Adrenal gland (tissue), 12 donors: ENCODE data around the gene GP1BA. TPM values are rescaled to one million over a fixed set of nuclear protein-coding genes. Genes with fewer than 3 reads are reported as not detected.

ENCODE experiments used
- DNase-seq, 7 donors: peaks; one replicate each; pipeline ENCODE4 v3.0.0-alpha.2; 2019 to 2020
- H3K27ac ChIP-seq, 5 donors: fragments of 200-600 bp; sonication (generic) in 4 of 5; 1 replicate in 3 of 5; 2 replicates in 2 of 5; pipeline versions ENCODE4 v1.5.1 to v1.8.0; 2016 to 2020; ENCODE audit warnings: mild to moderate bottlenecking in 1 of 5
- H3K27me3 ChIP-seq: fragments of 200-600 bp; 2 replicates; pipeline ENCODE4 v1.8.0; 2021
- H3K36me3 ChIP-seq, 2 donors: fragments of 200-600 bp; replicated peaks in 1 of 2; 1 replicate in 1 of 2; 2 replicates in 1 of 2; pipeline versions ENCODE4 v1.5.1 to v1.8.0; 2018 to 2022
- H3K4me1 ChIP-seq, 2 donors: fragments of 200-600 bp; replicated peaks in 1 of 2; 1 replicate in 1 of 2; 2 replicates in 1 of 2; pipeline versions ENCODE4 v1.5.1 to v1.8.0; 2018 to 2021
- H3K4me3 ChIP-seq, 4 donors: fragments of 200-600 bp; sonication (generic) in 3 of 4; one replicate each; pipeline ENCODE4 v1.5.1; 2016 to 2018
- H3K9me3 ChIP-seq, 3 donors: fragments of 200-600 bp; sonication (generic) in 1 of 3; replicated peaks in 1 of 3; 1 replicate in 2 of 3; 2 replicates in 1 of 3; pipeline versions ENCODE4 v1.5.1 to v1.8.0; 2016 to 2021
- CTCF ChIP-seq, 6 experiments: fragments of 450-650 bp in 4 of 6; fragments of 200-600 bp in 2 of 6; sonication (generic) in 1 of 6; IDR thresholded peaks; 1 replicate in 5 of 6; 2 replicates in 1 of 6; pipeline versions ENCODE4 v1.5.1 to v1.8.0; 2016 to 2021; ENCODE audit warnings: antibody characterized with exemption in 6 of 6, mild to moderate bottlenecking in 2 of 6, moderate library complexity in 1 of 6
- POLR2A ChIP-seq, 2 donors: fragments of 450-650 bp; IDR thresholded peaks; one replicate each; pipeline ENCODE4 v1.6.1; 2017; ENCODE audit warnings: antibody characterized with exemption in 2 of 2, mild to moderate bottlenecking in 2 of 2, moderate library complexity in 1 of 2
- WGBS, 4 donors: extraction: QIAGEN DNeasy Blood & Tissue Kit in 2 of 4; methylation state at CpG; one replicate each; pipeline versions ENCODE4 v1.1.5 to v1.1.7; 2013 to 2017; 5-methylcytosine and 5-hydroxymethylcytosine counted together
- intact Hi-C, 2 donors: fragments of 100-400 bp; cut with DNase I; formaldehyde crosslinking; loops; one replicate each; pipeline versions ENCODE4 v1.14.1 to v1.15.0; 2022 to 2023
- polyA plus RNA-seq, 3 donors: library from polyadenylated mRNA; stranded (reverse); fragments of 200-250 nt in 2 of 3; fragments of 350-450 nt in 1 of 3; fragmentation: Illumina TruSeq in 1 of 3; extraction: RNeasy Lipid Tissue Mini Kit (QIAGEN cat#74804) in 1 of 3; gene quantifications; one replicate each; pipeline ENCODE4 v1.2.3, GENCODE V29; 2013 to 2014
- total RNA-seq, 9 donors: library from RNA; depleted of rRNA in 4 of 9; stranded (reverse); fragments of >200 nt in 4 of 9; fragments of 120-200 nt in 1 of 9; fragmentation: NEBNext Ultra II Directional in 1 of 9; extraction: Animal tissue kit (Norgen Biotek cat#: 25700) in 1 of 9; gene quantifications; one replicate each; pipeline versions ENCODE4 v1.1.0 to v1.2.4, GENCODE V29; 2013 to 2023
- donor health status: healthy with polysubstance abuse.
- donor health status: Bipolar disorder and iron deficiency.
- donor health status: DM: yes; HTN: yes; CAD: no.
- donor health status: DM: no; HTN: no; CAD: no.
- donor health status: DM: no; HTN: no; CAD: no.
- donor health status: DM: yes; HTN: yes; CAD: no.

The GP1BA gene
- total and polyA plus RNA-seq, 12 donors: 0.08 to 0.17 TPM; not detected in 10

- Histone ChIP-seq H3K9me3 (no peaks in the 10 kb centered on the region), H3K27me3 (no peaks in the 10 kb centered on the region), H3K27ac (no peak overlapping the region), H3K36me3 (peaks cover 0 to 12% of the 10 kb centered on the region in 2 donors), H3K4me1 (peaks cover 8 to 21% of the 10 kb centered on the region in 2 donors), H3K4me3 (no peak overlapping the region)
- TF ChIP-seq POLR2A (IDR thresholded peaks at IDR 0.05) (no peak), CTCF (IDR thresholded peaks at IDR 0.05) (no peak)
- intact Hi-C loops: loop anchor here (5.0 to 10.0 kb wide), 2 partner anchors 49 to 62 kb away; partner anchors contain the start of genes CAMTA2 (in 1 of the 2), INCA1 (in 1 of the 2) and KIF1C (in 1 of the 2)
- DNase-seq: no peak
Measured at GRCh38 chr17:4935650-4936049, 3.6 kb downstream of the GP1BA start.

- TF ChIP-seq POLR2A (IDR thresholded peaks at IDR 0.05) (no peak), CTCF (IDR thresholded peaks at IDR 0.05) (no peak)
- Histone ChIP-seq H3K4me1 (peaks cover 15 to 28% of the 10 kb centered on the region in 2 donors), H3K27ac (no peak overlapping the region), H3K4me3 (no peak overlapping the region), H3K36me3 (peaks cover 0 to 12% of the 10 kb centered on the region in 2 donors), H3K27me3 (no peaks in the 10 kb centered on the region), H3K9me3 (no peaks in the 10 kb centered on the region)
- no peak for DNase-seq
- 82 to 100% (median 92%) methylated on average over 3 of the region's 3 CpGs for WGBS, 4 donors
- intact Hi-C loops: loop anchor here (5.0 to 10.0 kb wide), 2 partner anchors 48 to 61 kb away; partner anchors contain the start of genes CAMTA2 (in 1 of the 2), INCA1 (in 1 of the 2) and KIF1C (in 1 of the 2)
Measured at GRCh38 chr17:4936436-4936835, 4.4 kb downstream of the GP1BA start.

DNA sequence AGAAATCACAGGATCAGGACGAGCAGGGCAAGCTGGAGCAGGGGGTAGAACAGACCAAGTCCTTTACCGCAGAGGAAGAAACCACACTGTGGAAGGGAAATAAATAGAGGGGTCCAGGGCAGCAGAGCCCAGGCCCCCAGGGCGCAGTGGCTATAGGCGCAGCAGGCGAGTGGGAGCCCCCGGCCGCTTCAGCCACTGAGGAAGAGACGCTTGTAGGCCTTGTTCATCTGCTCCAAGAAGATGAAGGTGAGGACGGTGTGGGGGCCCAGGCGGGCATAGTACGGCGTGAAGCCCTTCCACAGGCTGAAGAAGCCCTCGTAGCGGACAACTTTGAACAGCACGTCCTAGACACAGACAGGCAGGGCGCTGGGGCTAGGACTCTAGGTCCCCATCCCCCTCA lies 5.5 kb downstream of the GP1BA start:
- WGBS, 4 donors: 94% methylated on average over 11 to 16 of the region's 16 CpGs
- H3K27me3 ChIP-seq: no peaks in the 10 kb centered on the region
- intact Hi-C loops: loop anchor here (5.0 to 10.0 kb wide), 2 partner anchors 47 to 60 kb away; partner anchors contain the start of genes CAMTA2 (in 1 of the 2), INCA1 (in 1 of the 2) and KIF1C (in 1 of the 2)
- H3K36me3 ChIP-seq: peaks cover 0 to 19% of the 10 kb centered on the region in 2 donors
- DNase-seq: no peak
- H3K27ac ChIP-seq: no peak overlapping the region
- H3K4me3 ChIP-seq: no peak overlapping the region
- H3K9me3 ChIP-seq: no peaks in the 10 kb centered on the region
- TF ChIP-seq CTCF (IDR thresholded peaks at IDR 0.05) (no peak), POLR2A (IDR thresholded peaks at IDR 0.05) (no peak)
- peaks cover 17 to 35% of the 10 kb centered on the region in 2 donors for H3K4me1 ChIP-seq

GRCh38 chr17:4938069-4938491 lies 6.0 kb downstream of the GP1BA start:
- 85 to 89% (median 86%) methylated on average over 11 of the region's 11 CpGs for WGBS, 4 donors
- H3K4me1 ChIP-seq: peaks cover 17 to 35% of the 10 kb centered on the region in 2 donors
- no peak for DNase-seq
- no peak overlapping the region for H3K27ac ChIP-seq
- TF ChIP-seq CTCF (IDR thresholded peaks at IDR 0.05): no peak
- no peak for TF ChIP-seq POLR2A (IDR thresholded peaks at IDR 0.05)
- no peaks in the 10 kb centered on the region for H3K9me3 ChIP-seq
- intact Hi-C loops: loop anchor here (5.0 to 10.0 kb wide), 2 partner anchors 47 to 59 kb away; partner anchors contain the start of genes CAMTA2 (in 1 of the 2), INCA1 (in 1 of the 2) and KIF1C (in 1 of the 2)
- peaks cover 0 to 25% of the 10 kb centered on the region in 2 donors for H3K36me3 ChIP-seq
- no peak overlapping the region for H3K4me3 ChIP-seq
- no peaks in the 10 kb centered on the region for H3K27me3 ChIP-seq
